HepG2 (cell line): ENCODE measurements around the gene FUCA2.

Source experiments
- CTCF ChIP-seq: sonication (generic); formaldehyde crosslinking; IDR thresholded peaks from 2 replicates; pipeline ENCODE4 v1.5.0; 2020; ENCODE audit warnings: mild to moderate bottlenecking, missing genetic modification reagents, moderate library complexity
- FUBP1 ChIP-seq: sonication (generic); formaldehyde crosslinking; IDR thresholded peaks from 2 replicates; pipeline ENCODE4 v1.5.1; 2020; ENCODE audit warnings: missing genetic modification reagents, mild to moderate bottlenecking, borderline replicate concordance
- MAX ChIP-seq: IDR thresholded peaks from 2 replicates; pipeline ENCODE4 v1.6.1; 2012; ENCODE audit warnings: inconsistent platforms
- POLR2AphosphoS5 ChIP-seq: IDR thresholded peaks from 2 replicates; pipeline ENCODE4 v1.6.1; 2012; ENCODE audit warnings: low read depth, low read length
- YY1 ChIP-seq: IDR thresholded peaks from 2 replicates; pipeline ENCODE4 v1.6.1; 2011; ENCODE audit warnings: low read length, low read depth, moderate library complexity, mild to moderate bottlenecking; ENCODE audit not compliant: insufficient read depth, insufficient replicate concordance

GRCh38 chr6:143522039-143522600 lies 10.6 kb upstream of the FUCA2 start:
- TF ChIP-seq CTCF (CRISPR knock-in tag): no peak
- no peak for TF ChIP-seq MAX
- no peak for TF ChIP-seq FUBP1
- no peak for TF ChIP-seq YY1
- no peak for TF ChIP-seq POLR2AphosphoS5
